ENCODE results near the gene SLC13A1.

DNA sequence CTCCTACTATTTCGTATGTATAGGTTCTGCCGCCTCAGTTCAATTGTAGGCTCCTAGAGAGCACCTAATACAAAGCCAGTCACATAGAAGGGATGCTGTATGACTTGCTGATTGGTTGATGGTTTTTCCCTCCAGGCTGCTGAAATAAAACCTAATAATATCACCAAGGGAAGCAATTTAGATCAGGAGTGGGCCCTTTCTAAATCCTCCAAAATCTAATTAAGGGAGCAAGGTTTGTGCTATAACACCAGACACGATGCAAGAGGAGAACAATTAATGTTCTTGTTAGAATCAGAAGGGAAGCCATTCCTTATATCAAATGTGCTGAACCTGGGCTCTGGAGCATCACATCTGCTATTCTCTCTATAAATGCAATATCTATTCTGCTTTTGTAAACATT is 42.0 kb upstream of the SLC13A1 start:
- TF ChIP-seq, protein P1, sequence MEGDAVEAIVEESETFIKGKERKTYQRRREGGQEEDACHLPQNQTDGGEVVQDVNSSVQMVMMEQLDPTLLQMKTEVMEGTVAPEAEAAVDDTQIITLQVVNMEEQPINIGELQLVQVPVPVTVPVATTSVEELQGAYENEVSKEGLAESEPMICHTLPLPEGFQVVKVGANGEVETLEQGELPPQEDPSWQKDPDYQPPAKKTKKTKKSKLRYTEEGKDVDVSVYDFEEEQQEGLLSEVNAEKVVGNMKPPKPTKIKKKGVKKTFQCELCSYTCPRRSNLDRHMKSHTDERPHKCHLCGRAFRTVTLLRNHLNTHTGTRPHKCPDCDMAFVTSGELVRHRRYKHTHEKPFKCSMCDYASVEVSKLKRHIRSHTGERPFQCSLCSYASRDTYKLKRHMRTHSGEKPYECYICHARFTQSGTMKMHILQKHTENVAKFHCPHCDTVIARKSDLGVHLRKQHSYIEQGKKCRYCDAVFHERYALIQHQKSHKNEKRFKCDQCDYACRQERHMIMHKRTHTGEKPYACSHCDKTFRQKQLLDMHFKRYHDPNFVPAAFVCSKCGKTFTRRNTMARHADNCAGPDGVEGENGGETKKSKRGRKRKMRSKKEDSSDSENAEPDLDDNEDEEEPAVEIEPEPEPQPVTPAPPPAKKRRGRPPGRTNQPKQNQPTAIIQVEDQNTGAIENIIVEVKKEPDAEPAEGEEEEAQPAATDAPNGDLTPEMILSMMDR (tag by site-specific recombination; IDR thresholded peaks at IDR 0.05) = no peak
- TF ChIP-seq, protein P2, sequence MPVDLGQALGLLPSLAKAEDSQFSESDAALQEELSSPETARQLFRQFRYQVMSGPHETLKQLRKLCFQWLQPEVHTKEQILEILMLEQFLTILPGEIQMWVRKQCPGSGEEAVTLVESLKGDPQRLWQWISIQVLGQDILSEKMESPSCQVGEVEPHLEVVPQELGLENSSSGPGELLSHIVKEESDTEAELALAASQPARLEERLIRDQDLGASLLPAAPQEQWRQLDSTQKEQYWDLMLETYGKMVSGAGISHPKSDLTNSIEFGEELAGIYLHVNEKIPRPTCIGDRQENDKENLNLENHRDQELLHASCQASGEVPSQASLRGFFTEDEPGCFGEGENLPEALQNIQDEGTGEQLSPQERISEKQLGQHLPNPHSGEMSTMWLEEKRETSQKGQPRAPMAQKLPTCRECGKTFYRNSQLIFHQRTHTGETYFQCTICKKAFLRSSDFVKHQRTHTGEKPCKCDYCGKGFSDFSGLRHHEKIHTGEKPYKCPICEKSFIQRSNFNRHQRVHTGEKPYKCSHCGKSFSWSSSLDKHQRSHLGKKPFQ (tag by site-specific recombination; IDR thresholded peaks at IDR 0.05) = no peak
- TF ChIP-seq KLF16 (tag by site-specific recombination; IDR thresholded peaks at IDR 0.05) (no peak), MZF1 (tag by site-specific recombination; IDR thresholded peaks at IDR 0.05; ENCODE audit: borderline replicate concordance) (no peak), ZNF157 (tag by site-specific recombination; IDR thresholded peaks at IDR 0.05) (no peak)
